ENCODE results near the gene USP53. TPM values are rescaled to one million over a fixed set of nuclear protein-coding genes. Genes with fewer than 3 reads are reported as not detected.

The USP53 gene
- total and polyA plus RNA-seq, 2 of the 13 experiments (the other 11 are each of a cell fraction or from before 2014, with no cell fraction given): 5.3 to 8.1 TPM

- H3K4me1 ChIP-seq (ENCODE audit: insufficient read depth, low read length): no peaks in the 10 kb centered on the region
- no peak overlapping the region for H3K9ac ChIP-seq (ENCODE audit: insufficient read depth, low read depth, low read length)
- TF ChIP-seq SNAPC5 (CRISPR knock-in tag; IDR thresholded peaks at IDR 0.05; ENCODE audit: borderline replicate concordance) (no peak), YY1 (IDR thresholded peaks at IDR 0.05; ENCODE audit: insufficient read depth, insufficient replicate concordance, low read depth, low read length) (no peak), ZIK1 (CRISPR knock-in tag; IDR thresholded peaks at IDR 0.05; ENCODE audit: borderline replicate concordance, low read depth) (no peak), CTCF (CRISPR knock-in tag; IDR thresholded peaks at IDR 0.05) (no peak), ZNF251 (CRISPR knock-in tag; IDR thresholded peaks at IDR 0.05) (no peak), ZNF484 (CRISPR knock-in tag; IDR thresholded peaks at IDR 0.05; ENCODE audit: borderline replicate concordance, low read depth) (no peak), ATF5 (CRISPR knock-in tag; IDR thresholded peaks at IDR 0.05; ENCODE audit: low read depth) (no peak), PRPF4 (IDR thresholded peaks at IDR 0.05; ENCODE audit: low read depth, low read length, poor library complexity, severe bottlenecking) (no peak), KLF13 (CRISPR knock-in tag; IDR thresholded peaks at IDR 0.05) (no peak), ZBTB25 (CRISPR knock-in tag; IDR thresholded peaks at IDR 0.05) (no peak), HNRNPLL (IDR thresholded peaks at IDR 0.05; ENCODE audit: low read depth, low read length, poor library complexity, severe bottlenecking) (no peak)
- FAIRE-seq: no peak
- BruUV-seq (replicated peaks): no TSS peak
- no peaks in the 10 kb centered on the region for H3K9me3 ChIP-seq (ENCODE audit: low read length)
- H3K27me3 ChIP-seq (ENCODE audit: control insufficient read depth in 1 of 2, insufficient read depth in 2 of 2, low read length in 2 of 2): no peaks in the 10 kb centered on the region
- H2AFZ ChIP-seq (ENCODE audit: low read length): no peak overlapping the region
- 0 out of 5 replicates have a peak, but pooled peaks cover 0 to 6% of the 10 kb centered on the region in 2 experiments for H3K36me3 ChIP-seq (replicated peaks in 1 of 2; ENCODE audit: control insufficient read depth in 1 of 2, insufficient read depth in 2 of 2, low read length in 2 of 2)
- in situ Hi-C loops (cut with HindIII; ENCODE audit: extremely low pct_ligation_motif_present, low pct_unique_long_range_greater_than_20kb): no loop called here
- no peaks in the 10 kb centered on the region for H3K79me2 ChIP-seq (ENCODE audit: insufficient read depth, low read length)
- DNase-seq (ENCODE audit: low spot score): no peak
- H4K20me1 ChIP-seq (ENCODE audit: insufficient read depth, low read length): no peaks in the 10 kb centered on the region
- intact Hi-C loops (cut with micrococcal nuclease; ENCODE audit: unreplicated experiment): no loop called here
- no peak overlapping the region for H3K4me2 ChIP-seq (ENCODE audit: low read depth, low read length)
- ATAC-seq: no peak
- ChIA-PET CTCF (ENCODE audit: low intra/inter-chr PET ratio, low total read pairs) (no interaction called here), POLR2A (interaction anchor here (1.5 kb wide), 1 partner anchor 15 kb away, joined by 3 read pairs; the partner anchor contains the start of gene USP53)
- no peak overlapping the region for H3K4me3 ChIP-seq (replicated peaks in 1 of 3; ENCODE audit: insufficient read depth in 1 of 3, low read depth in 2 of 3, low read length in 3 of 3)
- H3K27ac ChIP-seq (ENCODE audit: extremely low read length, insufficient read depth, low read length): no peak overlapping the region
Observed at GRCh38 chr4:119227690-119228089, 15.2 kb downstream of the USP53 start.
